DMS153 (cell line): Measurements from ENCODE around the gene ANKRD52.
"Not testable (repeated sequence)": the region's sequence is repeated elsewhere in the genome, so short reads cannot be mapped to it uniquely, and the experiment has no call there.

ENCODE experiments used
- DNase-seq: peaks from one replicate; lab custom pipeline; 2025; lab: John Stamatoyannopoulos, UW

Gene ANKRD52

DNA sequence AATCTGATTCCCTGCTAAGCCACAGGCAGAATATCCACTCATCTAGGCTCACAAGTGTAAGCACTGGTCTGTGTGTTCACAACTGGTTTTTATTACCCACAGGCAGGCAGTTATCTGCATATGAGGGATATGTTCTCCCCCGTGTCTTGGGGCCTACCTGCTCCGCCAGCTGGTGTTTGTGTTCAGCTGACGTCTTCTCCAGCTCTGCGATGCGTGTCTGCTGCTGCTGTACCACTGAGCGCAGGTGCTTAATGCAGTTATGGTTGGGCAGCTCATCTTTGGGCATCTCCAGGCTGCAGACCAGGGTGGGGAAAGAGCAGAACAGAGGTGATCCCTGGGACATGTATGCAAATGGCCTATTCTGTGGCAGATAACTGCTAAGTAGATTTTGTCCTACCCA lies 50.2 kb downstream of the ANKRD52 start:
- no peak for DNase-seq

DNA sequence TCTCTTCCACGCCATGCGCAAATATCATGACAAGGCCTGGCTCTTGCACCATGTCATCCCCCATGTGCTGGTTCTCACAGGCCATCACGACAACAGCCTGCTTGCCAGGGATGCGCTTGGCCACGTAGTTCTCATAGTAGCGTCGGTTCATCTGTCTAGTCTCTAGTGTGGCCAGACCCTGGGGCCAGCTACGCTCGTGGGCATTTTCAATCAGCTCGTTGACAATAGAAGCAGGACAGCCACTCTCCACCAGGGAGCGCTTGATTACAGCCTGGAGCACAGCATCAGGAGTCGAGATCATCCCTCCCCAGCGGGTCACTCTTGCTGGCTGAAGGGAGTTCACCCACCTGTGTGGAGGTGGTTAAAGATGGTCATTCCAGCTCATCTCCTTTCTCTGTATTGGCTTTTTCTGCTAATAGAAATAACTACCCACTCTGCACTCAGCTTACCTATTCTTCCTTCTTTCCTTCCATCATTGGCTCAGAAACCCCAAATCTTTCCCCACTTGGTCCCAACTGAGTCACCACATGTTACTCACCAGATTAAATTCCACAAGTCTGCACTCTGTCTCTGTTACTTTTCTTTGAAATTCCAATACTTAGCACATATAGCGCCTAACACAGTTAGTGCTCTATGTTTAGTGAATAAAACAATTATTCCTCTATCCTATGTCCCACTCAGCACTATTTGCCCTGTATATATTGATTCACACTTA lies 51.6 kb downstream of the ANKRD52 start:
- DNase-seq: no peak

GRCh38 chr12:56205445-56205844 lies 52.7 kb downstream of the ANKRD52 start:
- no peak for DNase-seq

- DNase-seq: no peak
Measured at GRCh38 chr12:56204275-56204674, 53.9 kb downstream of the ANKRD52 start.

GRCh38 chr12:56202838-56203237 lies 55.3 kb downstream of the ANKRD52 start:
- DNase-seq: no peak

- no peak for DNase-seq
Measured at GRCh38 chr12:56202366-56202765, 55.8 kb downstream of the ANKRD52 start.

DNA sequence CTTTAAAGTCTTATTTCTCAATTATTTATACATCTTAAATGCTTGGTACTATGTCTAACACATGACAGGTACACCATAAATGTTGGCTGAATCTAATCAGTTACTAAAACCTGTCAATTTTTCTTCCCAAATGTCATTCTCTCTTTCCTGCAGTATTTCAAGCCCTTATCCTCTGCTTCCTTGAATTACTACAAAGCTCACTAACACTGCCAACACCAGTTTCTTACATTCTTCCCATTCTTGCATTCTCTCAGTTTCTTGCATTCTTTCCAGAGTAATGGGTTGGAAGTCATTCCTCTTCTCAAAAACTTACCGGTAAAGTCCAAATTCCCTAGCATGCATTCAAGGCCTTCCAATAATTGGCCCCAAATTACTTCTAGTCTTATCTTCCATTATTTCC lies 59.3 kb downstream of the ANKRD52 start:
- no peak for DNase-seq

GRCh38 chr12:56197921-56198635 lies 60.1 kb downstream of the ANKRD52 start:
- no peak for DNase-seq

- DNase-seq: not testable (repeated sequence)
Measured at GRCh38 chr12:56196818-56197550, 61.2 kb downstream of the ANKRD52 start.

DNA sequence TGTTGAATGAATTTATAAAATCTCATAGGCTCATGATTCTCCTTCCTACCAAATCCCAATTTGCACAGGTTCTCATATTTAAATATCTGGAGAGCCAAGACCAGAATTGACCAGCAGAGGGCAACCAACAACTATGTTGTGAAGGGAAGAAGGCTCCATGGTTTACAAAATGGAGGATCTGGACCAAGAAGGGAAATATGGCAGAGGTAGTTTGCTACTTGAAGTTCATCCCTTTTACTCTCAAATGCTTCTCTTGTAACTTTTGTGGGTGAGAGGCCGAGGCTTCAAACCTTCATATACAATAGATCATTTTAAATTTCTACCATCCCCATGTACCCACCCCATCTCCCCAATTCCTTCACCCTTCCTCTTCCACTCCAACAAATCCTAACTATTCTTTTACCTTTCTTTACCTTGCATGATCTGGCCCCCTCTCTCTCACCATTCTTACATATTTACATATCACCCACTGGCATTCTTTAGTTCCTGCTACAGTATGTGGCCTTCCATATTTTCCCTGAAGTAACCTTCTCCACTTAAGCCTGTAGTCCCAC lies 65.1 kb downstream of the ANKRD52 start:
- DNase-seq: peak; percentile 76

DNA sequence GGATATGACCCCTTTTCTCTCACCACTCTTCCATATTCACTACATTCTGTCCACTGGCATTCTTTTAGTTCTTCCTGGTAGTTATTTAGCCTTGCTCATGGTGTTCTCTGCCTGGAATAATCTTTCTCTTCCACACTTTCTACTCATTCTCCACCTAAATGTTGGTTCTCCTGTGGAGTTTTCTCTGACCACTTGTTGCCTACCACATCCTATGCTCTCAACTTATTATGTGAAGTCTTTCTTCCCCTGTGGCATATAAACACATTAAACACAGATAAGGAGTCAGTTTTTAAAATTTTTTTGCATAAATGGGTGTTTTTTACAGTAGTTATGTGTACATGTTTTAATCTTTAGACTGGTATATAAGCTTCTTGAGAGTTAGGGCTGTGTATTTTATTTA lies 65.6 kb downstream of the ANKRD52 start:
- DNase-seq: no peak

GRCh38 chr12:56190695-56191155 lies 67.5 kb downstream of the ANKRD52 start:
- DNase-seq: no peak

- peak; percentile 86 for DNase-seq
Measured at GRCh38 chr12:56189918-56190694, 68.1 kb downstream of the ANKRD52 start.

- peak; percentile 80 for DNase-seq
Measured at GRCh38 chr12:56189099-56189917, 68.9 kb downstream of the ANKRD52 start, which contains the start of gene SMARCC2. TSS of gene SMARCC2 (minus strand) at chr12:56189483. CDS start at chr12:56189461, 22 bp downstream.

DNA sequence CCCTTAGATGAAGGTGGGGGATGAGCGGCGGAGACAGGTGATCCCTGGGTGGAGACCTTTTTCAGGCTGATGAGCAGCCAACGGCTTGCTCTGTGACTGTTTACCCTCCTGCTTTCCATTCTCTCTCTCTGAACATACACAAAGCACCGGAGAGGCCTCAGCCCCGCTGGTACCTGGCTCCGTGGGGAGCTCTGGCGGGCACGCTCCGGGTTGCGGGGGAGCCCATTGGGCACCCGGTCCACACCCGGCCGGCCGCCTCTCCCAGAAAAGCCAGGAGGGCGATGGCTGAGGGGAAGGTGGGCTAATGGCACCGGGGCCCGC lies 69.4 kb downstream of the ANKRD52 start:
- no peak for DNase-seq

DNA sequence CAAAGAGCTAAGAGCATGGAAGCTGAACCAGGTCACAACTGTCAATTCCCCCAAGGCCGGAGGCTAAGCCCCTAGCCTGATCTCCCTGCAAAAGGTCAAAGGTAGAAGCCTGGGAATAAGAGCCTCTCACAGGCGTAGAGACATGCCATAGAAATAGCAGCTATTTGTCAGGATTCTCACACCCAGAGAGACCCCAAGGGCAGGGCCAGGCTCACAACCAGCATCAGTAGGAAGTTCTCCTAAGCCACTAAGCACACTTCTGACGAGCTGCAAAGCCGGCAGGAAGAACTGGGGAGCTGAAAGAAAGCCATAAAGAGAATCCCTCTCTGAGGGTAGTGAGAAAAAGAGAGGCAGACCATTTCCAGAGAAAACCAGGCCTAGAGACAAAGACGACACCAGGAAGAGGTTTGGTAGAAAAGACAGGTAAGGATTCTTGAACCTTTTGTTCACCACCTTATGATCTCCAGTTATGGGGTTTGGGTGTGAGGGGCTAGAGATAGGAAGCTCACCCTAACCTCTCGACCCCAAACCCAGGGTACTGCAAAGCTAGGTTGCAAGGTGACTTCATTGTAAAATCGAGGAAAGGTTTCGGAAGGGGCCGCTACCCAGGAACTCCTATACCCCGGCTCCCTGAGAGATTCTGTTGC lies 69.9 kb downstream of the ANKRD52 start:
- DNase-seq: no peak
